Loucy (cell line): ENCODE measurements around the gene PLCH1.

Source experiments
- H2AFZ ChIP-seq: fragments of 200-600 bp; sonication (generic); 2 replicates; pipeline ENCODE4 v1.6.0; 2016; ENCODE audit warnings: antibody characterized with exemption, mild to moderate bottlenecking, low read length, moderate library complexity
- H3F3A ChIP-seq: fragments of 200-600 bp; 2 replicates; pipeline ENCODE4 v1.6.0; 2016; ENCODE audit warnings: antibody characterized with exemption, low read depth, mild to moderate bottlenecking
- H3K27me3 ChIP-seq: fragments of 200-600 bp; sonication (generic); 2 replicates; pipeline ENCODE4 v1.6.1; 2014; ENCODE audit warnings: low read length, mild to moderate bottlenecking; ENCODE audit not compliant: insufficient read depth, poor library complexity, severe bottlenecking
- H3K36me3 ChIP-seq: fragments of 200-600 bp; sonication (generic); 2 replicates; pipeline ENCODE4 v1.6.1; 2016; ENCODE audit warnings: low read length; ENCODE audit not compliant: insufficient read depth
- H3K4me1 ChIP-seq: fragments of 200-600 bp; sonication (generic); 2 replicates; pipeline ENCODE4 v1.5.1; 2014; ENCODE audit warnings: low read length, mild to moderate bottlenecking; ENCODE audit not compliant: insufficient read depth, poor library complexity, severe bottlenecking
- H3K4me2 ChIP-seq: fragments of 200-600 bp; sonication (generic); 2 replicates; pipeline ENCODE4 v1.6.0; 2014; ENCODE audit warnings: antibody characterized with exemption, low read length, low read depth, mild to moderate bottlenecking; ENCODE audit not compliant: poor library complexity, severe bottlenecking
- H3K4me3 ChIP-seq: fragments of 200-600 bp; sonication (generic); 2 replicates; pipeline ENCODE4 v1.5.1; 2014; ENCODE audit warnings: low read length, mild to moderate bottlenecking, mixed read lengths; ENCODE audit not compliant: poor library complexity, severe bottlenecking
- H3K79me2 ChIP-seq: fragments of 200-600 bp; sonication (generic); 2 replicates; pipeline ENCODE4 v1.6.1; 2014; ENCODE audit warnings: low read length; ENCODE audit not compliant: insufficient read depth
- H3K9ac ChIP-seq: fragments of 200-600 bp; sonication (generic); 2 replicates; pipeline ENCODE4 v1.6.0; 2014; ENCODE audit warnings: mild to moderate bottlenecking, low read depth, low read length, moderate library complexity; ENCODE audit not compliant: poor library complexity, severe bottlenecking
- H3K9me2 ChIP-seq: fragments of 200-600 bp; sonication (generic); replicated peaks from 2 replicates; pipeline ENCODE4 v1.6.1; 2016; ENCODE audit warnings: low read depth, low read length, mixed read lengths
- H3K9me3 ChIP-seq: fragments of 200-600 bp; sonication (generic); 2 replicates; pipeline ENCODE4 v1.6.1; 2014; ENCODE audit warnings: mild to moderate bottlenecking, antibody characterized with exemption, low read length, low read depth; ENCODE audit not compliant: insufficient read depth
- H4K20me1 ChIP-seq: fragments of 200-600 bp; sonication (generic); 2 replicates; pipeline ENCODE4 v1.6.0; 2014; ENCODE audit warnings: antibody characterized with exemption, low read length, mild to moderate bottlenecking; ENCODE audit not compliant: insufficient read depth, poor library complexity, severe bottlenecking
- CTCF ChIP-seq: fragments of 200-600 bp; sonication (generic); conservative IDR thresholded peaks from 2 replicates; pipeline ENCODE4 v1.5.1; 2014; ENCODE audit warnings: mild to moderate bottlenecking, antibody characterized with exemption, low read length
- EZH2phosphoT487 ChIP-seq: fragments of 200-600 bp; IDR thresholded peaks from 2 replicates; pipeline ENCODE4 v1.6.1; 2018; ENCODE audit warnings: antibody characterized with exemption, mild to moderate bottlenecking, moderate library complexity, borderline replicate concordance

Gene PLCH1

GRCh38 chr3:155727836-155728235 lies 17.0 kb downstream of the PLCH1 start:
- H3K4me2 ChIP-seq, result no peak overlapping the region
- H3K4me3 ChIP-seq, result no peak overlapping the region
- H3K79me2 ChIP-seq, result no peaks in the 10 kb centered on the region
- no peaks in the 10 kb centered on the region for H3K4me1 ChIP-seq
- H3K36me3 ChIP-seq, result no peaks in the 10 kb centered on the region
- no peaks in the 10 kb centered on the region for H4K20me1 ChIP-seq
- no peaks in the 10 kb centered on the region for H3K9me2 ChIP-seq
- no peak overlapping the region for H3K9ac ChIP-seq
- no peaks in the 10 kb centered on the region for H3K9me3 ChIP-seq
- no peaks in the 10 kb centered on the region for H3F3A ChIP-seq
- no peaks in the 10 kb centered on the region for H3K27me3 ChIP-seq
- H2AFZ ChIP-seq, result no peak overlapping the region
- TF ChIP-seq EZH2phosphoT487, result no peak
- TF ChIP-seq CTCF, result no peak

- Histone ChIP-seq H3K4me3 (no peak overlapping the region), H4K20me1 (no peaks in the 10 kb centered on the region), H3K27me3 (no peaks in the 10 kb centered on the region), H2AFZ (0 out of 2 replicates have a peak overlapping the region, but pooled peaks have one; percentile 3), H3F3A (no peaks in the 10 kb centered on the region), H3K4me1 (peaks cover 7% of the 10 kb centered on the region), H3K4me2 (no peak overlapping the region), H3K9me3 (peaks cover 5% of the 10 kb centered on the region; the same call in 1 of the 2 replicates), H3K79me2 (no peaks in the 10 kb centered on the region), H3K9ac (no peak overlapping the region), H3K9me2 (no peaks in the 10 kb centered on the region), H3K36me3 (no peaks in the 10 kb centered on the region)
- TF ChIP-seq CTCF, result no peak
- TF ChIP-seq EZH2phosphoT487, result no peak
These were observed 30.6 kb downstream of the PLCH1 start for GRCh38 chr3:155714295-155714718.

GRCh38 chr3:155712008-155712407 lies 32.9 kb downstream of the PLCH1 start:
- Histone ChIP-seq H3K9ac (no peak overlapping the region), H3K79me2 (no peaks in the 10 kb centered on the region), H3F3A (no peaks in the 10 kb centered on the region), H4K20me1 (no peaks in the 10 kb centered on the region), H3K4me2 (no peak overlapping the region), H3K27me3 (no peaks in the 10 kb centered on the region), H3K4me1 (peaks cover 17% of the 10 kb centered on the region), H2AFZ (no peak overlapping the region), H3K9me2 (no peaks in the 10 kb centered on the region), H3K9me3 (no peaks in the 10 kb centered on the region), H3K36me3 (no peaks in the 10 kb centered on the region), H3K4me3 (no peak overlapping the region)
- TF ChIP-seq CTCF (no peak), EZH2phosphoT487 (no peak)
